Hematopoietic multipotent progenitor cell treated with erythropoietin and hydrocortisone succinate and interleukin-3 and kit ligand, for 17 days (in vitro differentiated cells): ENCODE measurements around the gene OXCT2.
"Not testable (repeated sequence)": the region's sequence is repeated elsewhere in the genome, so short reads cannot be mapped to it uniquely, and the experiment has no call there.

Experiments
- DNase-seq: peaks from one replicate; pipeline ENCODE4 v3.0.0-alpha.2; 2015; ENCODE audit warnings: low spot score

OXCT2 gene

DNA sequence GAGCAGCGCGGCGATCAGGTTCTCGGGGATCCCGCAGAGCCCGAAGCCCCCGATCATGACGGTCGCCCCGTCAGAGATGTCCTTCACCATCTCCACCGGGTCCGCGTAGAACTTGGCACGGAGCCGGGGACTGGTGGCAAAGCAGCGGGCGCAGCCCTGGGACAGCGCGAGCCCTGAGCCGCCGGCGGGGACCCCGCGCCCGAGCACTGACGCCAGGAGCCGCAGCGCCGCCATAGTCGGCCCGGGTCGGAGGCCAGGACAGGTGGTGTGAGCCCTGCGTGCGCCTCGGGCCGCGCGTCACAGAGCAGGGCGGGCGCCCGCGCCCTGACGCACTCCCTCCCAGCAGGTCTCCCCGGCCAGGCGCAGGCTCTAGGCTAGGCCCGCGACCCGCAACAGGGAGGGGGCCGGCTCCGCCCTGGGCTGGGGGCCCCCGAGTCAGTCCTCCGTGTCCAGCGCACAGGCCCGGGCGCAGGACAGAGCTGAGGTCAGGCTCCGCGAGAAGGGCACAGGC is at the start of gene OXCT2:
Gene OXCT2 (minus strand): TSS at position 327 of the 511 bp plus-strand sequence. CDS start 93 bp downstream, at position 234.
- not testable (repeated sequence) for DNase-seq

DNA sequence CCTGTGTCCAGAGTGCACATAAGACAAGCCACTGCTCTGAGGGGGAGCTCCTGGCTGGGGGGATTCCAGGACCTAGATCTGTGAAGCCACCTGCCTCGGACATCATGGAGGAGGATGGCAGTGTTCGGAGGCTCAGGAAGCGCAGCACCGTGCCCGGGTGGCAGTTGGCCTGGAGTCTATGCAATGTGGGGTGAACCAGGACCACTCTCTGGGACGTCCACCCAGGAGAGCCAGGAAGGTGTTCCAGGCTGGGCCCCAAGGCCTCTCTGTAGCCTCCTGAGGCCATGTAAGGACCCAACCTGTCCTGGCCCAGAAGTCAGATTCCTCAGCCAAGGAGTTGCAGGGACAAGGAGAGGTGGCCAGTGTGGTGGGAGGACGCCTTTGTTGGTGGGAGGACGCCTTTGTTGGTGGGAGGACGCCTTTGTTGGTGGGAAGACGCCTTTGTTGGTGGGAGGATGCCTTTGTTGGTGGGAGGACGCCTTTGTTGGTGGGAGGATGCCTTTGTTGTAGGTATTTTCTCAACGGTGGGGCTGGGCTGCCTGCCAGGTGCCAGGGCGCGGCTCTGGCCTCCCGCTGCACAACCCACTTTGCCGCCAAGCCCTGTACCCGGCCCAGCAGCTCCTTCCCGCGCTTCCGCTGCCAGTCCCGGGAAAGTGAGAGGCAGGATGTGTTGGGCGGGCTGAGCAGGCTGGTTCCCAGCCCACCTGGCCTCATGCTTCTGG is 48.1 kb upstream of the OXCT2 start:
- DNase-seq = no peak

DNA sequence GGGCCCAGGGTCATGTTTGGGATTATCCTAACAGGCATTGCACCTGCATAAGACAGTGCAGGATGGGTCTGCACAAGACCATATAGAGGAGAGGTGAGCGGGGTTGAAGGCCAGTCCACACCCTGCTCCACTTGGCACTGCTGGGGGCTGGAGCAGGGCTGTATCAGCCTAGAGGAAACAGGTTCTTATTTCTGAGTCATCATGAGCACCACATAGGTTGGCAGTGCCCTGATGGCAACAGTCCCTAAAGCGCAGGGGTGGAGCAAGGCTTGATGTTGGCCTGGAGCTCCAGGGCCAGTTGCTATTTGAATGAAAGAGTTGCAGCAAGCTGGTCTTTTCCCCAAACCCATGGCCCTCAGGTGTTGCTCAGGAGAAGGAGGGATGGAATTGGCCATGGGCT is 47.3 kb upstream of the OXCT2 start:
- DNase-seq = no peak

DNA sequence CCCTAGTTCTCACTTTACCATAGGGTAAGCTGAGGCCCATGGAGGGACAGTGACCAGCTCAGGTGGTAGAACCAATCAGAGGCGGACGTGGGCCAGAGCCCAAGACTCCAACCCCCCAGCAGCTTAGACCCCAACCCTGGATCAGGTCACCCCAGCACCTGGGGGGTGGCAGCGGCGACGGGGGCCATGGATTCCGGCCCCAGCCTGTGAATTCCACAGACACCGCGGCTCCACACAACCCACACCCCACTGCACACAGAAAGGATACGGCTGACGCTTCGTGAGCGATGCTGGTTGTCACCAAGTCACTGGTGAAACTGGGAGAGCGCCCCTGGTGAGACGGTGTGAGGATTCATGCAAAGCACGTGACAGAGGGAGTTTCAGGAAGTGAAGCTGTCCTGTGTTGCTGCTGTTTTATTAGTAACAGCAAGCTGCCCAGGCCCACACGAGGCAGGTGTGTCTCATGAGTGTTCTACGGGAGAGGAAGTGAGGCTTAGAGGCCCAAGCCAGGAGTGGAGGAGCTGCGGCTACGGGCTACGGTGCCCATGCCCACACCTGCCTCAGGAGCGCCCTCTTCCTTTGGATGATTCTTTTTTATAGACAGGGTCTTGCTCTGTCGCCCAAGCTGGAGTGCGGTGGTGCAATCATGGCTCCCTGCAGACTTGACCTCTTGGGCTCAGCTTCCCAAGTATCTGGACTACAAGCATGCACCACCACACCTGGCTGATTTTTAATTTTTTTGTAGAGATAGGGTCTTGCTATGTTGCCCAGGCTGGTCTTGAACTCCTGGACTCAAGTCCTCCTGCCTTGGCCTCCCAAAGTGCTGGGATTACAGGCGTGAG is 46.2 kb upstream of the OXCT2 start:
- not testable (repeated sequence) for DNase-seq

DNA sequence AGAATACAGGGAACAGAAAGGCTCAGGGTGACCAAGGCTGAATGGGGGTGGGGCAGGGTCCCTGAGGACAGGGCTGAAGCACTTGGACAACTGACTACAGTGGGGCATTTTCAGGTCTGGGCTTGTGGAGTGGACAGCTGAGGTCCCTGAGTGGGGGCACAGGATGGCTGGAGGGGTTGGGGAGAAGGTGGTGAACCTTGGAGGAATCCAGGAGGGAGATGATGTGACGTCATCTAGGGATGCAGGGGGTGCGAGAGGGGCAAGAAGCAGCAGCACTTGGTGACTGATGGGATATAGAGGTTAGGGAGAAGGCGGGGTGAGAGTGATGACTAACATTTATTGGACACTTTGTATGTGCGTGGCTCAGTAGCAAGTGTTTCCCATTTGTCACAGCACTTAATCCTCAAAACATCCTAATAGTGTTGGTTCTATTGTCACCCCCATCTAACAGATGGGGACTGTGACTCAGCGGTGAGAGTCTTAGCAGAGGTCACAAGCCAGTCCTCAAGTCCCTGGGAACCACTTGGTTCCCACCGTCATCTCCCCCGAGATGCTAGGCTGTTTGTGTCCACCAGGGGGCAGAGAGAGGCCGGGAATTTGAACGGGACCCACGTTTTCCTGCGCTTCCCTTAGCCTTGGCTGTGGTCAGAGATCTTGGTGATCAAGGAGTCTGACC is 45.4 kb upstream of the OXCT2 start:
- DNase-seq = peak; percentile 73

DNA sequence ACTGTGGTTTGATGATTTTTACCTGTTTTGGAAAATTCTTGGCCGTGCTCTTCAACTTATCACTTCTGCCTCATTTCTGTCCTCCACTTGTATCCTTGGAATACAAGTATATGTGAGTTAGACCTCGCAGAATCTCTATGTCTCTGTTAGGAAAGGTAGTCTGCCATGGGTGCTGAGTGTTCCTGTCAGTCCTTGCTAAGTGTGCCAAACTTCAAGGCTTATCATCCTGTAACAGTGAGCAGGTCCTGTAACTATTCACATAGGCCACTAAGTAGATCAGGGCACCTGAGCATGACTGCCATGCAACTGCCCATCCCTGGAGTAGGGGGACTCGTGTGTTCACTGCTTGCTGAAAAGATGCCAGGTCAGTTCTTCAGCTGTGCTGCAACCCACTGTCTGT is 41.8 kb upstream of the OXCT2 start:
- no peak for DNase-seq

DNA sequence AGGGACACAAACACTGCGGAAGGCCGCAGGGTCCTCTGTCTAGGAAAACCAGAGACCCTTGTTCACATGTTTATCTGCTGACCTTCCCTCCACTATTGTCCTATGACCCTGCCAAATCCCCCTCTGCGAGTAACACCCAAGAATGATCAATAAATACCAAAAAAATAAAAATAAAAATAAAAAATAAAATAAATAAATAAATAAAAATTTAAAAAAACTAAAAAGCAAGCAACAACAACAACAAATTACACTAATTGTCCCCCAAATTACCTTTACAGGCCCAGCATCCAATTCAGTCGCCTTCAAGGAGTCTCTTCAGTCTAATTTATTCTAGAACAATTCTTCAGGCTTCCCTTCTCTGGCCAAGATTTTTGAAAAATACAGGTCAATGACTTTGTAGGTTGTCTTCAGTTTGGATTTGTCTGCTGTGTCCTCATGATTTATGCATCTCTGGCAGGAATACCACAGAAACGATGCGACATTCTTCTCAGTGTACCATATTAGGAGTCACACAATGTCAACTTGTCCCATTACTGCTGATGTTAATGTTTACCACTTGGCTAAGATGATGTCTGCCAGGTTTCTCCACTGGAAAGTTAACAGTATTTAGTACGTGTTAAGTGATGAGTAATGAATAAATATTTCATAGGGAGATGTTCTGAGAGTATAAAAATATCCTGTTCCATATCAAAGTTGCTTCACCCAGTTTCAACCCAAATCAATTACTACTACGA is 37.8 kb upstream of the OXCT2 start:
- no peak for DNase-seq

DNA sequence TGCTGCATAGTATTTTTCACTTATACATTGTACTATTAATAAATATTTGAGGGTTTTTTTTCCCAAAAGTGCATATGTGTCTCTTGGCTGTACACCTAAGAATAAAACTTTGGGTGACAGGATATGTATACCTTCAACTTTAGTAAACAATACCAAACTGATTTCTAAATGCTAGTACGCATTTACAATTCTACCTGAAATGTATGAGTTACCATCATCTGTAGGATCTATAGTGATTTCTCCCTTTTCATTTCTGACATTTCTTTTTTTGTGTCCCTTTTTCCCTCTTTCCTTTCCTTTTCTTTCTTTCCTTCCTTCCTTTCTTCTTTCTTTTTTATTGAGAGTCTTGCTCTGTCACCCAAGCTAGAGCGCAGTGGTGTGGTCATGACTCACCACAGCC is 34.2 kb upstream of the OXCT2 start:
- no peak for DNase-seq

DNA sequence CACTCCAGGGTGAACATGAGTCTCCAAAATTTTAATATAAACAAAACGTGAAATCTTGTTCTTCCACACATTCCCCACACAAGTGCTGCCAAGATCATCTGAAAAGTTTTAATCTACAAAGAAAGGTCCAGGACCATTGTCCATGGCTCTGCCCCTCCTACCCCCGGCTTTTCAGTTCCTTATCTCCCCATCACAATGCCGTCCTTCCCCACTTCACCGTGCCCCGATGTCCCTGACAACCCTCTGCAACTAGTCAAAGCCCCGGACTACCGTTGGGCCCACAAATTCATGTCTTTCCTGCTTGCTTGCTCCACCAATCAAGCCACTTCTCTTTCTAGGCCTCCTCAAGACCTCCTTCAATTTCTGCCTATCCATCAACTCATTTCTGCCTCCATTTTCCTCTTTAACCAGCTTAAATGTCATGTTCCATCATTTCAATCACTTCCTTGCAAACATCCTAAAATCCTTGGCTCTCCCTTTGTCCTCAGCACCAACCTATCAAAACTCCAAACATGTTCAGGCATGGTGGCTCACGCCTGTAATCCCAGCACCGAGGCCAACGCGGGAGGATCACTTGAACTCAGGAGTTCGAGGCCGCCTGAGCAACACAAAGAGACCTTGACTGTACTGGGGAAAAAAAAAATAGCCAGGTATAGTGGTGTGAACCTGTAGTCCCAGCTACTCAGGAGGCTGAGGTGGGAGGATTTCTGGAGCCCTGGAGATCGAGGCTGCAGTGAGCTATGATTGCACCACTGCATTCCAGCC is 31.5 kb upstream of the OXCT2 start:
- DNase-seq = no peak

DNA sequence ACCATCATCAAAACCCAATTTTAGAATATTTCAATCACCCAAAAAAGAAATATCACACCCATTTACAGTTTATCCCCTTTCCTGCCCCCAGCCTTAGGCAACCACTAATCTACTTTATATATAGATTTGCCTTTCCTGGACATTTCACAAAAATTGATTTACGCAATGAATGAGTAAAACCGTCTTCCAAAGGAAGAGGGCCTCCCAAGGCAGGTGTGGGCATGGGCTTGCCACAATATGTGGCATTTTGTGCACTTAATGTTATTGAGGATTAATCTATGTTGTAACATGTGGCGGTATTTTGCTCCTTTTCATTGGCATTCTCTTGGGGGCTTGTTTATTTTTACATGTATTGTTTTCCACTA is 29.3 kb upstream of the OXCT2 start:
- no peak for DNase-seq

DNA sequence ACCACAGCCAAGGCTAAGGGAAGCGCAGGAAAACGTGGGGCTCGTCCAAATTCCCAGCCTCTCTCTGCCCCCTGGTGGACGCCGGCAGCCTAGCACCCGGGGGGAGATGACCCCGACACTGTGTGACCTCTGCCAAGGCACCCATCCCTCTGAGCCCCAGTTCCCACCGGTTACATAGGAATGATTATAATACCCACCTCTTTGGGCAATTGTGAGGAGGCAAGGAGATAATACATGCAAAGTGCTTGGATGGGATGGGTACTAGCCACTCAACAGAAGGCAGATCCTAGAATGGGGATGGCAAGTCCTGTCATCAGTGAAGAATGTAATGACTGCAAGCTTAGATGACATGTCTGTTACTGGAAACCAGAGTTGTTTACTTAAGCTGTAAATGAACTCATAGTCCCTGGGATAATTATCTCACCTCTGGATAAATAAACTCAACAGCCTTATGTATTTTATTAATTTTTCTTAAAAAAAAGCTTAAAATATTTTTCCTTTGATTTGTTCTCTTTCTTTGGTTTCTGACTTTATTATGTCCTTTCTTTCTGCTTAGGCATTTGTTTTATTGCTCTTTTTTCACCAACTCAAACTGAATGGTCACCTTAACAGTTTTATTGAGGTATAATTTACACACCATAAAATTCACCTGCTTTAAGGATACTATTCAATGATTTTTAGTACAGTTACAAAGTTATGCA is 28.8 kb upstream of the OXCT2 start:
- DNase-seq = peak; percentile 80

DNA sequence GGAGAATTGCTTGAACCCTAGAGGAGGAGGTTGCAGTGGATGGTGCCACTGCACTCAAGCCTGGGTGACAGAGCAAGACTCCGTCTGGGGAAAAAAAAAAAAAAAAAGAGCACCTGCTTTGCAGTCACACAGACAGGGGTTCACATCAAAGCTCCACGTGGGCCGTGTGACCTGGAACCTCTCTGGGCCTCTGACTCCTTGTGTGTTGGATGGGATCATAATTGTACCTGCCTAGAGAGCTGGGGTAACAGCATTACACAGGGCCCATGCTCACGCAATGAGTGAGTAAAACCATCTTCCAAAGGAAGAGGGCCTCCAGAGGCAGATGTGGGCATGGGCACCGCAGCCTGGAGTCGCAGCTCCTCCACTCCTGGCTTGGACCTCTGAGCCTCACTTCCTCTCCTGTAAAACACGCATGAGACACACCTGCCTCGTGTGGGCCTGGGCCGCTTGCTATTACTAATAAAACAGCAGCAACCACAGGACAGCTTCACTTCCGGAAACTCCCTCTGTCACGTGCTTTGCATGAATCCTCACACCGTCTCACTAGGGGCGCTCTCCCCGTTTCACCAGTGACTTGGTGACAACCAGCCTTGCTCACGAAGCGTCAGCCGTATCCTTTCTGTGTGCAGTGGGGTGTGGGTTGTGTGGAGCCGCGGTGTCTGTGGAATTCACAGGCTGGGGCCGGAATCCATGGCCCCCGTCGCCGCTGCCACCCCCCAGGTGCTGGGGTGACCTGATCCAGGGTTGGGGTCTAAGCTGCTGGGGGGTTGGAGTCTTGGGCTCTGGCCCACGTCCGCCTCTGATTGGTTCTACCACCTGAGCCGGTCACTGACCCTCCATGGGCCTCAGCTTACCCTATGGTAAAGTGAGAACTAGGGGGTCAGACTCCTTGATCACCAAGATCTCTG is 28.0 kb upstream of the OXCT2 start:
- DNase-seq = peak; percentile 93

DNA sequence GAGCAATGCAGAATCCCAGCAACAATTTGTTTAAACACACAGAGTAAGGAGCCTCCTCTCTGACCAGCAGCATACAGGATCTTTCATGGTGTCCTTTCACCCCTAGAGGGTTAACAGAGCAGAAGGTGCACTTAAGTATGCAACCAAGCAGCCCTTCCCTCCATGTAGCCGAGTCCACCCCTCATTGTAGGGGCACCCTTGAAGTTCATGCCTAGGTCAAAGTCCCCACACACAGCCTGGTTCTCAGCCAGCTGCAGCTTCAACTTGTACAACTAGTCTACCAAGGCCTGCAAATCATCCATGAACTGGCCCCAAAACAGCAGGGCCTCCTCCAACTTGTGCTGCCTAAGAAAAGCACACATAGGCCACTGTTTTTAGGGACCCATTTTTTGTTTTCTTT is 24.5 kb upstream of the OXCT2 start:
- no peak for DNase-seq

DNA sequence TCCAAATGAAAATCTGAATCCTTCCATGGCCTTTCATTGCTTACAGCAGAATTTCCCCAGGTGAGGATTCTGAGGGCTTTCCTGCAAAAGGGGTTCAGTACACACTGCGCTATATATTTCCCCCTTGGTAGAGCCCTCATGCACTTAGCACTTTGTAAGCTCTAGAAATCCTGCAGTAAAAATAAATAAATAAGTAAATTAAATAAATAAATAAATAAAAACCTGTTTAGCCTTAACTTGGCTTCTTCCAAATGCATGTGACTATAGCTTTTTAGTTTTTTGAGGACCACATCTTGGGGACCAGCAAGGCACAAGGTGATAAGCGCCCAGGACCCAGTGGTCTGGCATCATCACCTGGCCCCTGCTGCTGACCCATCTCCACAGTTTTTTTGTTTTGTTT is 20.7 kb upstream of the OXCT2 start:
- no peak for DNase-seq

DNA sequence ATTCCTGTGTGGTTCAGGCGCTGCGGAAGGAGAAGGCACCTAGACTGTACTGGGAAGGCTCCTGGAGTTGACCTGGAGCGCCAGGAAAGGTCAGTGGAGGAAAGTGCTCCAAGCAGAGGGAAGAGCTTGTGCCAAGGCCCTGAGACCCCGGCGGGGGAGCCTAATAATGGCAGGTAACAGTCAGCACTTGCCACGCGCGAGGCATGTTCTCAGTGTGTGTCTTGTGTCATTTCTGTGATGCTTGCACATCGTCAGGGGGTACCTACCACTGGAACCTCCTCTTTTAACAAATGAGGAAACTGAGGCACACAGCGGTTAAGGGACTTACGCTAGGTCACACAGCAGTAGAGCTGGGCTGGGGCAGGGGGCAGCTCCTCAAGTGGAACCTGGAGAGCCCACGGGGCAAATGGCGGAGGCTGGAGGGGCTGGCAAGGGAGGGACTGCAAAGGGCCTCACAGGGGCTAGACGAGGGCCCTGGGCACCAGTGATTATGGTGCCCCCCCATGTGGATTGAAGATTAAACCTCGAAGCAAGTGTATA is 18.5 kb upstream of the OXCT2 start:
- no peak for DNase-seq

DNA sequence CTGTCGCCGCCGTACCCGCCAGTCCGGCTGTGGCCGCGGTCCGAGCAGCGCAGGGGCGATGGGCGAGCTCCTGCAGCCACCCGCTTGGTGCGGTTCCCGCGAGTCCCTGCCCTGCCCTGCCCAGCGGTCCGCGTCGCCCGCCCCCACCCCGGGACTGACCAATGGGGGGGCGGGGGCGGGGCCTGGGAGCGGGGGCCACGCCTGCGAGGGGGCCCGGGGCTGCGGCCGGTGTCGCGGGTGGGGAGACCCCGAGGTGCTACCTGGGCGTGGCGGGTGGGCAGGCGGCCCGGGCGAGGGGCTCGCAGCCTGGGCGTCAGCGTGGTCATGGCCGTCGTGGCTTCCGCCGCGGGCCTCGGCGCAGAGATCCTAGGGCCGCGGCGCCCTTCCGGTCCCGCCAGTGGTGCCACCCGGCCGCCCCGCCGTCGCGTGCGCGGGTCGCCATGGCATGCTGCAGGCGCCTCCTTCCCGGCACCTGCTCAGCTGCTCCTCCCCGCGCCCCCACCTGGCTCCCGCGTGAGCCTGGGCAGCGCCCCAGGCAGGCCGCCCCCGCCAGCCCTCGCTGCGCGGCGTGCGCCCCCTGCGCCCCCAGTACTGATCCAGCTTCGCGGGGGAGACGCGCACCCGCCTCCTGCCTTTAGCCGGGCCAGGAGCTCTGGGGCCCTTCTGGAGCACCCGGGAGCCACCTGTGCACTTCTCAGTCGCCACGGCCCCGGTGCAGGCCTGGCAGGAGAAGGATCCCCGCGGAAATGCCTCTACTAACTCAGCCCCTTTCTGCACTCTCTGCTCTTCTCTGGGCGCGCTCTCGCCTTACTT is 17.8 kb upstream of the OXCT2 start, which contains the start of gene BMP8B:
Gene BMP8B (minus strand): TSS at position 108 of the 813 bp plus-strand sequence. CDS start 380 bp downstream, outside the sequence.
- peak; percentile 43 for DNase-seq

DNA sequence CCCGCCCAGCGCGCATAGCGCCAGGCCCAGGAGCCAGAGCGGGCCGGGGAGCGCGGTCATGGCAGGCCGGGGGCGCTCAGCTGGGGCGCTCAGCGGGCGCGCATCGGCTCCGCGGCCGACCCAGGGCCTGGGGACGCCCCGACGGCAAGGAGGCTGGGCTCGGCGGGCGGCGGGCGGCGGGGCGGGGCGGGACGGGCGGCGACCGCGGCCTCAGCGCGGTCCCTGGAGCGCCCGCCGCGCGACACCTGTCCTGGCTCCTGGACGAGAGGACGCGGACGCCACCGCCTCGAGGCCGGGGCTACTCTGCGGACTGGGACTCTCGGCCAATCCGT is 17.2 kb upstream of the OXCT2 start:
- DNase-seq = no peak

DNA sequence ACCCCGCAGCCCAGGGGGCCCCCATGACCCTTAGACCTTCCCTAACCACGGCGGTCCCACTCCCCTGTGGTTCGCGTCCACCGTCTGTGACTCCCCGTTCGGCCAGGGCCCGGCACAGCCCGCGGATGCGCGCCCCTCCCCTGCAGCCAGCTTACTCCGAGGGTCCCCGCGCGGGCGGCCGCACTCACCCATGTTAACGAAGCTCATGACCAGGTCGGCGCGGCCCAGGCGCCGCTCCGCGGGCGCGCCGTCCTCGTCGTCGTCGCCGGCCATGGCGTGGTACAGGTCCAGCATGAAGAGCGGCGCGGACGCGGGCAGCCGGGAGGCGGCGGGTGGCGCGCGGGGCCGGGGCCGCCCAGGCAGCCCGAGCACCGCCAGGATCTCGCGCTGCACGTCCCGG is 16.8 kb upstream of the OXCT2 start:
- not testable (repeated sequence) for DNase-seq
